Mucosa of descending colon (tissue), 3 donors: Measurements from ENCODE around the gene CRCP. TPM values are rescaled to one million over a fixed set of nuclear protein-coding genes. Genes with fewer than 3 reads are reported as not detected.

Experiments used
- ATAC-seq: fragments of 200-7000 bp; cut with Tn5 transposase; one replicate; pipeline ENCODE4 v1.9.1; 2020; ENCODE audit warnings: mild to moderate bottlenecking, moderate library complexity
- DNase-seq, 3 donors: peaks; one replicate each; pipeline ENCODE4 v3.0.0-alpha.2; 2020
- H3K36me3 ChIP-seq: fragments of 200-600 bp; one replicate; pipeline ENCODE4 v1.8.0; 2021; ENCODE audit warnings: low read depth, mild to moderate bottlenecking
- H3K4me1 ChIP-seq: fragments of 200-600 bp; one replicate; pipeline ENCODE4 v1.8.0; 2021; ENCODE audit warnings: low read depth, mild to moderate bottlenecking
- H3K4me3 ChIP-seq: fragments of 200-600 bp; one replicate; pipeline ENCODE4 v1.8.0; 2021; ENCODE audit warnings: mild to moderate bottlenecking
- H3K9me3 ChIP-seq: fragments of 200-600 bp; one replicate; pipeline ENCODE4 v1.8.0; 2021; ENCODE audit warnings: mild to moderate bottlenecking
- intact Hi-C, 2 donors: fragments of 100-400 bp; cut with DNase I in 1 of 2; cut with micrococcal nuclease in 1 of 2; formaldehyde crosslinking; loops; one replicate each; pipeline versions ENCODE4 v1.11.0 to v1.11.1; 2022; cut with DNase I, micrococcal nuclease
- total RNA-seq, 3 donors: library from RNA; stranded (reverse); fragmentation: NEBNext Ultra II Directional in 2 of 3; extraction: Animal tissue kit (Norgen Biotek cat#: 25700) in 2 of 3; gene quantifications; one replicate each; pipeline versions ENCODE4 v1.2.1 to v1.2.4, GENCODE V29; 2021 to 2023
- TF ChIP-seq, protein P1 (sequence below): fragments of 200-600 bp; IDR thresholded peaks from one replicate; pipeline ENCODE4 v1.8.0; 2022; ENCODE audit warnings: antibody characterized with exemption, mild to moderate bottlenecking
- donor health status: DM: no; HTN: no; CAD: no; lungs with moderate emphysema.
- donor health status: DM: no; HTN: no; CAD: no.
- donor health status: DM: no; HTN: yes; CAD: no.

CRCP gene
- total RNA-seq, 3 donors from 2014 or later, result 37.3 to 43.9 (median 43.1) TPM

GRCh38 chr7:66138994-66139752, 24.5 kb downstream of the CRCP start:
- ATAC-seq, result no peak
- intact Hi-C loops, result no loop called here
- Histone ChIP-seq H3K4me3 (no peak overlapping the region), H3K9me3 (no peaks in the 10 kb centered on the region), H3K36me3 (no peaks in the 10 kb centered on the region), H3K4me1 (no peaks in the 10 kb centered on the region)
- DNase-seq, result no peak
- TF ChIP-seq, protein P1, sequence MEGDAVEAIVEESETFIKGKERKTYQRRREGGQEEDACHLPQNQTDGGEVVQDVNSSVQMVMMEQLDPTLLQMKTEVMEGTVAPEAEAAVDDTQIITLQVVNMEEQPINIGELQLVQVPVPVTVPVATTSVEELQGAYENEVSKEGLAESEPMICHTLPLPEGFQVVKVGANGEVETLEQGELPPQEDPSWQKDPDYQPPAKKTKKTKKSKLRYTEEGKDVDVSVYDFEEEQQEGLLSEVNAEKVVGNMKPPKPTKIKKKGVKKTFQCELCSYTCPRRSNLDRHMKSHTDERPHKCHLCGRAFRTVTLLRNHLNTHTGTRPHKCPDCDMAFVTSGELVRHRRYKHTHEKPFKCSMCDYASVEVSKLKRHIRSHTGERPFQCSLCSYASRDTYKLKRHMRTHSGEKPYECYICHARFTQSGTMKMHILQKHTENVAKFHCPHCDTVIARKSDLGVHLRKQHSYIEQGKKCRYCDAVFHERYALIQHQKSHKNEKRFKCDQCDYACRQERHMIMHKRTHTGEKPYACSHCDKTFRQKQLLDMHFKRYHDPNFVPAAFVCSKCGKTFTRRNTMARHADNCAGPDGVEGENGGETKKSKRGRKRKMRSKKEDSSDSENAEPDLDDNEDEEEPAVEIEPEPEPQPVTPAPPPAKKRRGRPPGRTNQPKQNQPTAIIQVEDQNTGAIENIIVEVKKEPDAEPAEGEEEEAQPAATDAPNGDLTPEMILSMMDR, result no peak

- intact Hi-C loops, result no loop called here
- Histone ChIP-seq H3K36me3 (no peaks in the 10 kb centered on the region), H3K4me1 (peaks cover 1% of the 10 kb centered on the region), H3K9me3 (no peaks in the 10 kb centered on the region), H3K4me3 (no peak overlapping the region)
- ATAC-seq (peak; percentile 59), DNase-seq (peak in 1 of 3 donors; percentile 39)
- TF ChIP-seq, protein P1, result no peak
These were observed 26.3 kb downstream of the CRCP start for GRCh38 chr7:66140924-66141323.

- Histone ChIP-seq H3K36me3 (no peaks in the 10 kb centered on the region), H3K4me1 (peaks cover 3% of the 10 kb centered on the region), H3K9me3 (no peaks in the 10 kb centered on the region), H3K4me3 (no peak overlapping the region)
- intact Hi-C loops, result no loop called here
- TF ChIP-seq, protein P1, result no peak
- ATAC-seq (no peak), DNase-seq (no peak)
These were observed 27.7 kb downstream of the CRCP start for GRCh38 chr7:66142334-66142733.

- no peaks in the 10 kb centered on the region for H3K9me3 ChIP-seq
- no peak for ATAC-seq
- DNase-seq, result no peak
- H3K4me1 ChIP-seq, result peaks cover 3% of the 10 kb centered on the region
- H3K36me3 ChIP-seq, result no peaks in the 10 kb centered on the region
- intact Hi-C loops, result no loop called here
- TF ChIP-seq, protein P1, result no peak
- no peak overlapping the region for H3K4me3 ChIP-seq
These were observed 28.3 kb downstream of the CRCP start for GRCh38 chr7:66142996-66143395.

- peaks cover 3% of the 10 kb centered on the region for H3K4me1 ChIP-seq
- DNase-seq, result no peak
These were observed 29.3 kb downstream of the CRCP start for GRCh38 chr7:66143876-66144332.

More at GRCh38 chr7:66143876-66144332, 29.3 kb downstream of the CRCP start:
- H3K36me3 ChIP-seq, result no peaks in the 10 kb centered on the region
- intact Hi-C loops, result no loop called here
- TF ChIP-seq, protein P1, result no peak
- no peak overlapping the region for H3K4me3 ChIP-seq
- no peaks in the 10 kb centered on the region for H3K9me3 ChIP-seq
- ATAC-seq, result no peak
